Measurements from ENCODE around the gene COL26A1. TPM values are rescaled to one million over a fixed set of nuclear protein-coding genes. Genes with fewer than 3 reads are reported as not detected.

The COL26A1 gene
- polyA plus RNA-seq, 1 donor (not counting 4 experiments of a cell fraction or from before 2014, with no cell fraction given), result not detected

- DNase-seq (ENCODE audit: low read depth, low spot score), result no peak
- Histone ChIP-seq H3K27me3 (ENCODE audit: control insufficient read depth, extremely low read depth, insufficient read depth, low read length) (no peaks in the 10 kb centered on the region), H3K9ac (ENCODE audit: control insufficient read depth, extremely low read depth, insufficient read depth, low read length) (no peak overlapping the region), H2AFZ (ENCODE audit: control insufficient read depth, low read length) (no peak overlapping the region), H3K9me1 (ENCODE audit: control insufficient read depth, extremely low read depth, insufficient read depth, low read length) (no peaks in the 10 kb centered on the region), H3K79me2 (ENCODE audit: control insufficient read depth, insufficient read depth, low read length) (no peaks in the 10 kb centered on the region), H4K20me1 (ENCODE audit: control insufficient read depth, extremely low read depth, insufficient read depth, low read length) (no peaks in the 10 kb centered on the region), H3K36me3 (ENCODE audit: control insufficient read depth in 2 of 2, extremely low read depth in 1 of 2, insufficient read depth in 2 of 2, low read length in 2 of 2) (no peaks in the 10 kb centered on the region), H3K9me3 (ENCODE audit: control insufficient read depth, low read depth, low read length) (no peaks in the 10 kb centered on the region), H3K4me1 (ENCODE audit: control insufficient read depth, extremely low read depth, insufficient read depth, low read length) (no peaks in the 10 kb centered on the region), H3K27ac (ENCODE audit: control insufficient read depth, insufficient read depth, low read length) (no peak overlapping the region), H3K4me2 (ENCODE audit: control insufficient read depth, extremely low read depth, insufficient read depth, low read depth, low read length) (no peak overlapping the region), H3K4me3 (ENCODE audit: control insufficient read depth in 2 of 3, extremely low read depth in 1 of 3, insufficient read depth in 2 of 3, low read depth in 1 of 3, low read length in 3 of 3) (no peak overlapping the region)
- no peak for FAIRE-seq
- dilution Hi-C loops (cut with MboI; ENCODE audit: extremely low pct_ligation_motif_present, low sequenced_read_pairs), result no loop called here
- TF ChIP-seq CTCF (optimal IDR thresholded peaks at IDR 0.05 in 1 of 3, IDR thresholded peaks at IDR 0.05 in 1 of 3, conservative IDR thresholded peaks at IDR 0.05 in 1 of 3; ENCODE audit: extremely low read depth in 1 of 3, insufficient read depth in 2 of 3, low read length in 3 of 3), result no peak
- TF ChIP-seq EZH2 (IDR thresholded peaks at IDR 0.05; ENCODE audit: low read length), result no peak
Measured at GRCh38 chr7:101494602-101495329, 132.1 kb downstream of the COL26A1 start.

GRCh38 chr7:101496017-101496416, 133.3 kb downstream of the COL26A1 start:
- H2AFZ ChIP-seq (ENCODE audit: control insufficient read depth, low read length), result no peak overlapping the region
- no peaks in the 10 kb centered on the region for H3K36me3 ChIP-seq (ENCODE audit: control insufficient read depth in 2 of 2, extremely low read depth in 1 of 2, insufficient read depth in 2 of 2, low read length in 2 of 2)
- H3K27me3 ChIP-seq (ENCODE audit: control insufficient read depth, extremely low read depth, insufficient read depth, low read length), result no peaks in the 10 kb centered on the region
- H3K4me3 ChIP-seq (ENCODE audit: control insufficient read depth in 2 of 3, extremely low read depth in 1 of 3, insufficient read depth in 2 of 3, low read depth in 1 of 3, low read length in 3 of 3), result no peak overlapping the region
- H3K9me1 ChIP-seq (ENCODE audit: control insufficient read depth, extremely low read depth, insufficient read depth, low read length), result no peaks in the 10 kb centered on the region
- no peak overlapping the region for H3K4me2 ChIP-seq (ENCODE audit: control insufficient read depth, extremely low read depth, insufficient read depth, low read depth, low read length)
- no peaks in the 10 kb centered on the region for H3K79me2 ChIP-seq (ENCODE audit: control insufficient read depth, insufficient read depth, low read length)
- no peak for FAIRE-seq
- H3K4me1 ChIP-seq (ENCODE audit: control insufficient read depth, extremely low read depth, insufficient read depth, low read length), result no peaks in the 10 kb centered on the region
- H3K9me3 ChIP-seq (ENCODE audit: control insufficient read depth, low read depth, low read length), result no peaks in the 10 kb centered on the region
- no peak for DNase-seq (ENCODE audit: low read depth, low spot score)
- TF ChIP-seq EZH2 (IDR thresholded peaks at IDR 0.05; ENCODE audit: low read length) (no peak), CTCF (optimal IDR thresholded peaks at IDR 0.05 in 1 of 3, IDR thresholded peaks at IDR 0.05 in 1 of 3, conservative IDR thresholded peaks at IDR 0.05 in 1 of 3; ENCODE audit: extremely low read depth in 1 of 3, insufficient read depth in 2 of 3, low read length in 3 of 3) (no peak)
- no peak overlapping the region for H3K27ac ChIP-seq (ENCODE audit: control insufficient read depth, insufficient read depth, low read length)
- no peaks in the 10 kb centered on the region for H4K20me1 ChIP-seq (ENCODE audit: control insufficient read depth, extremely low read depth, insufficient read depth, low read length)
- dilution Hi-C loops (cut with MboI; ENCODE audit: extremely low pct_ligation_motif_present, low sequenced_read_pairs), result no loop called here
- H3K9ac ChIP-seq (ENCODE audit: control insufficient read depth, extremely low read depth, insufficient read depth, low read length), result no peak overlapping the region

Data from keratinocyte (primary cell).